CD4-positive, alpha-beta T cell treated with Interleukin-17A for 4 hours (primary cell): ENCODE results near the gene RPS3.
"Not testable (repeated sequence)": the region's sequence is repeated elsewhere in the genome, so short reads cannot be mapped to it uniquely, and the experiment has no call there.

Source experiments
- DNase-seq: peaks from one replicate; pipeline ENCODE4 v3.0.0-alpha.2; 2020; ENCODE audit warnings: mixed read lengths

Gene RPS3

GRCh38 chr11:75380716-75381420 lies 18.4 kb upstream of the RPS3 start:
- no peak for DNase-seq

GRCh38 chr11:75383246-75383645 lies 16.1 kb upstream of the RPS3 start:
- peak; percentile 73 for DNase-seq

GRCh38 chr11:75384438-75385080 lies 14.8 kb upstream of the RPS3 start:
- peak; percentile 93 for DNase-seq

- DNase-seq = no peak
Observed at GRCh38 chr11:75386942-75387630, 12.2 kb upstream of the RPS3 start.

GRCh38 chr11:75387736-75388294 lies 11.5 kb upstream of the RPS3 start:
- no peak for DNase-seq

- DNase-seq = peak; percentile 70
Observed at GRCh38 chr11:75388386-75389275, 10.7 kb upstream of the RPS3 start.

GRCh38 chr11:75389276-75389605 lies 10.1 kb upstream of the RPS3 start:
- DNase-seq = no peak

GRCh38 chr11:75389925-75390324 lies 9.4 kb upstream of the RPS3 start:
- no peak for DNase-seq

GRCh38 chr11:75394085-75394840 lies 5.1 kb upstream of the RPS3 start:
- no peak for DNase-seq

- DNase-seq = no peak
Observed at GRCh38 chr11:75398906-75399305, 412 bp upstream of the RPS3 start.

GRCh38 chr11:75400146-75400865 lies 988 bp downstream of the RPS3 start:
- DNase-seq = no peak

GRCh38 chr11:75402002-75402773 lies 2.9 kb downstream of the RPS3 start:
- no peak for DNase-seq

GRCh38 chr11:75403037-75403436 lies 3.7 kb downstream of the RPS3 start:
- DNase-seq = no peak

GRCh38 chr11:75403983-75404658 lies 4.8 kb downstream of the RPS3 start:
- no peak for DNase-seq

- DNase-seq = no peak
Observed at GRCh38 chr11:75406338-75406777, 7.0 kb downstream of the RPS3 start.

- no peak for DNase-seq
Observed at GRCh38 chr11:75408957-75409219, 9.6 kb downstream of the RPS3 start.

- DNase-seq = not testable (repeated sequence)
Observed at GRCh38 chr11:75409971-75410370, 10.7 kb downstream of the RPS3 start.

GRCh38 chr11:75413146-75413545 lies 13.8 kb downstream of the RPS3 start:
- DNase-seq = not testable (repeated sequence)

GRCh38 chr11:75413864-75414263 lies 14.5 kb downstream of the RPS3 start:
- no peak for DNase-seq
